GDM1 (cell line): Measurements from ENCODE around the gene PLEKHF1.
A peak's percentile ranks its signal among the peaks of the same experiment; 100 is the strongest.
"Not testable (repeated sequence)": the region's sequence is repeated elsewhere in the genome, so short reads cannot be mapped to it uniquely, and the experiment has no call there.

Experiments used
- DNase-seq: peaks from one replicate; lab custom pipeline; 2025; lab: John Stamatoyannopoulos, UW

Gene PLEKHF1, protein sequence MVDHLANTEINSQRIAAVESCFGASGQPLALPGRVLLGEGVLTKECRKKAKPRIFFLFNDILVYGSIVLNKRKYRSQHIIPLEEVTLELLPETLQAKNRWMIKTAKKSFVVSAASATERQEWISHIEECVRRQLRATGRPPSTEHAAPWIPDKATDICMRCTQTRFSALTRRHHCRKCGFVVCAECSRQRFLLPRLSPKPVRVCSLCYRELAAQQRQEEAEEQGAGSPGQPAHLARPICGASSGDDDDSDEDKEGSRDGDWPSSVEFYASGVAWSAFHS

DNA sequence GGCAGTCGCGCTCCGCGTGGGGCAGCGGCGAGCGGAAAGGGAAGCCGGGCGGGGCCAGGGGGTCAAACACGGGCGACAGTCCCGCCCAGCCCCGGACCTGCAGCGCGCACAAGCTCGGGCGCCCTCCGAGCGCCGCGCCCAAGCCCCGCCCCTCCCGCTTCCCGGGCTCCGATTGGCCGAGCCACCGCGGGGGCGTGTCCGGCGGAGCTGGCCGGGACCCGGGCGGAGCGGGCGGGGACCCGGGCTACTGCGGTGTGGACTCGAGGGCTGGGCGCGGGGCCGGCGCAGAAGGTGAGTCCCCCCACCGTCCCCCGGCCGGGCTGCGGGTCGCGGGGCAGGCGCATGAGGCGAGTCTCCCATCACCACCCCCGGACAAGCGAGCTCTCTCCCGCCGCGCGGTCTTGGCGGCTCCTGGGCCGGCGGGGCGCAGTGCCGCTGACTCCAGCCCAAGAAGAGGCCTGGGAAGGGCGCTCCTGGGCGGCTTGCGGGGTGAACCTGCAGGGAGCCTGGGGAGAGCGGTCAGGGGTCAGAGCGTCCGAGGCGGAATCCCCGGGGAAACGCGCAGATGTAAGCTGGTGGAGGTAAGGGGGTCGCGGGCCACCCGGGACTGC, at the start of gene PLEKHF1:
PLEKHF1 (plus strand) TSS at position 247 of the 611 bp plus-strand sequence. CDS start 8,379 bp downstream, outside the sequence.
- peak; percentile 82 for DNase-seq

DNA sequence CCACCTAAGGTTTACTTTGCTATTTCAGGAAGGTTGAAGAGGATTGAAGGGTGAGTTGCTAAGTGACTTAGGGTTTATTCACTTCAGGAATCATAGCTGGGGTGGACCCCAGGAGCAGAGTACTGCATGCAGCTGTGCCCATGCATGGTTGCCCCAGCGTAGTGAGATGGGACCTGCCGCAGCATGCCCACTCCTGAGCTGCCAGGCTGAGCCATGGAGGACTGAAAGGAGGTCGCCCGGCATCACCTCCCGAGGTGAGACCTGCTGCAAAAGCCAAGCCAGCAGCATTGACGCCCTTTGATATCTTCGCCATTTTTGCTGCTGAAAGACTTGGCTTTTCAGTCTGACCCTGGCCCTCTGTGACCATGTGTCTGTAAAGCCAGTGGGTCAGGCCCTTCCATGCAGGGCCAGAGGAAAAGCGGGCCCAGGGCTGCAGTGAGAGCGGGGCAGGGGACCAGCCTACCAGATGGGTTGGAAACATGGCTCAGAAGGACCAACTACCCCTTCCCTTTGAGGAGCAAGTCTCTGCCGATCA, 49.3 kb upstream of the PLEKHF1 start:
- DNase-seq = no peak

DNA sequence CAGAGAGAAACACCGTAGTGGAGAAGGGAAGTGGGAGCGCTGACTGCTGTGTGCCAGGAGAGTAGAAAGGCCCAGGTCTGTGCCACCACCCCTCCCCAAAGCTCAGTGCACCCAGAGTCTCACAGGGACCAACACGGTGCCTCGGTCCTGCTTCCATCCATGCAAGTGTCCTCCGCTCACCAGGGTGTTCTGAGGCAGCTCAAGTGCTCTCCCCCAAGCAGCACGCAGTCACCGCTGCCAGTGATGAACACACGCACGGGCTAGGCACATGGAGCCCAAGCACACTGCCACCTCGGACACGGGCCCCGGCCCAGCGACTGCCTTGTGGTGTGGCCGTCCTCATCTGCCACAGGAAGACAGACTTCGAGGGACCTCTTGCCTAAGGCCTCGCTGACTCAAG, 48.7 kb upstream of the PLEKHF1 start:
- DNase-seq = no peak

DNA sequence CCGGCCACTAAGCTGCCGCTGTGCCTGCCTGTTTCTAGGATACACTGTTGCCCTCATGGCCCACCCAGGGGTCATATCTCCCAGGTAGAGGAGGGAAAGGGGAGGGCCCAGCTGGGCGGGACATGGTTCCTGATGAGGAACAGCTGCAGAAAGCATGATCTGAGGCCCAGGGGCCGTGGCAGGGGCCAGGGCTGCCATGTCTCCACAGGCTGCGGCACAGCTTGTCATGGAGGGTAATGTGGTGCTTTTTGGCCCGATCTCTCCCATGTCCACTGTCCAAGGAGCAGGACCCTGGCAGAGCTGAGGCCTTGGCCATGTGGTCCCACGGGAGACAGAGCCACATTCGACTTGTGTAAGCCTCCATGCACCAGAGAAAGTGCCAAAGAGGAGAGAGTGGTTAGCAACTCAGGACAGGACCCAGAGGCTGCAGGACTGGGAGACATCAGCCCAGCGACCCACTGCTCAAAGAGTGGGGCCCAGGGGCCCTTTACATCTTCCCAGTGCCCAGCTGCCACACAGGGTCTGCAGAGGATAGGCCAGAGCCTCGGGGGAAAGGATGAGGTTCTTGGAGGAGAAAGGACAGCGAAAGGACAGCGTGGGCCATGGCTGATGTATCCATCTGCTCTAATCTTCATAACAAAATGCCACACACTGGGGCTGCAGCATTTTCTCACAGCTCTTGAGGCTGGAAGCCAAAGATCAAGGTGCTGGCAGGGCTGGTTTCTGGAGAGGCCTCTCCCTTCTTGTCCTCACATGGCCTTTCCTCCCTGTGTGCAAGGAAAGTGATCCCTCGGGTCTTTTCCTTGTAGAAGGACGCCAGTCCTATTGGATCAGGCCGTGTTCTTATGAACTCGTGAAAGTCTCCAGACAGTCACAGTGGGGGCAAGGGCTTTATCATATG, 47.6 kb upstream of the PLEKHF1 start:
- no peak for DNase-seq

DNA sequence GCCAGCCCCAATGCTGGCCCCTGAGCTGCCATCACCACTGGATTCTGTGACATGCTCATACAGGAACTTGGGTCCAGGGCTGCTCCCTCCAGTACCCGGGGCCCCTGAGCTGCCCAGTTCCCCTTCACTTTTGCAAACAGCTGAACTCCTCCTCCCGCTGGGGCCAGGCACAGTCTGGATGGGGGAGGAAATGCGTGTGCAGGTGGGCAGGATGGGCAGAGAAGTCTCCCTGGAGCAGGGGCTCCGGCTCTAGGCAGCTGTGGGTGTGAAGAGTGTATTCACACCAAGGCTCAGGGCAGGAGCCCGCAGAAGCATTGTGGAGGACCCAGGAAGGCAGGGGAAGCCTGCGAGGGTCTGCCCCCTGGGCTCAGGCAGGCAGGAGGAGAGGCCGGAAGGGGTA, 46.8 kb upstream of the PLEKHF1 start:
- DNase-seq = no peak

DNA sequence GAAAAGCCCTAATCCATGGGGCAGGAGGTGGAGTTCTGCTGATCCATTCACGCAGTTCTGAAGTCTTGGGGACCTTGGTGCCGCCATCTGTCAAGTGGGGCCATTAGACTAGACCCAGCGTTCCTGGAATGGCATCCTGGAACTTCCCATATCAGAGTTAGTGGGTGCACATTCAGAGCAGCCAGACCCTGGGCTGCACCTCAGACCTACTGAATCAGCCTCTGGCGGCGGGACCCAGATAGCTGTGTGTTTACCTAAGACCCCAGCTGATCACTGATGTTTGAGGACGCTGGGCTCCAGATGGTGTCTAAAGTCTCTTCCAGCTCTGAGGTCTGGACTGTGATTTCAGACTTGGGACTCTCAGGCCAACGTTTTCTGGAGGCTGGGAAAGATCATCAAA, 46.4 kb upstream of the PLEKHF1 start:
- DNase-seq = no peak

DNA sequence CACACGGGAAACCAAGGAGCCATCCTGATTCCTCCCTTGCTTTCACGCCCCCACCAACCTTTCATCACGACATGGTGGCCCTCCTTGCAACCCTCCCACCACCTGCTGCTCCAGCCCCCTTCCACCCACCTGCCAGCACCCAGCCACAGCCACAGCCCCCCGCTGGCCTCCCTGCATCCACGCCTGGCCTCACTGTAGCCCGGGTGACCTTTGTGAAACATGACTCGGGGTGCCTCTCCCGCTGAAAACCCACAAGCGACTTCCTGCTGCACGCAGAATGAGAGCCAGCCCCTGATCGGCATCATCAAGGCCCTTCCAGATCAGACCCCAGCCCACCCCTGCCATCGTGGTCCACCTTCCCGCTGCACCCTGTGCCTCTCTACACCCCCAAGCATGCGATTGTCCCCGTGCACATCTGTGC, 44.3 kb upstream of the PLEKHF1 start:
- no peak for DNase-seq

DNA sequence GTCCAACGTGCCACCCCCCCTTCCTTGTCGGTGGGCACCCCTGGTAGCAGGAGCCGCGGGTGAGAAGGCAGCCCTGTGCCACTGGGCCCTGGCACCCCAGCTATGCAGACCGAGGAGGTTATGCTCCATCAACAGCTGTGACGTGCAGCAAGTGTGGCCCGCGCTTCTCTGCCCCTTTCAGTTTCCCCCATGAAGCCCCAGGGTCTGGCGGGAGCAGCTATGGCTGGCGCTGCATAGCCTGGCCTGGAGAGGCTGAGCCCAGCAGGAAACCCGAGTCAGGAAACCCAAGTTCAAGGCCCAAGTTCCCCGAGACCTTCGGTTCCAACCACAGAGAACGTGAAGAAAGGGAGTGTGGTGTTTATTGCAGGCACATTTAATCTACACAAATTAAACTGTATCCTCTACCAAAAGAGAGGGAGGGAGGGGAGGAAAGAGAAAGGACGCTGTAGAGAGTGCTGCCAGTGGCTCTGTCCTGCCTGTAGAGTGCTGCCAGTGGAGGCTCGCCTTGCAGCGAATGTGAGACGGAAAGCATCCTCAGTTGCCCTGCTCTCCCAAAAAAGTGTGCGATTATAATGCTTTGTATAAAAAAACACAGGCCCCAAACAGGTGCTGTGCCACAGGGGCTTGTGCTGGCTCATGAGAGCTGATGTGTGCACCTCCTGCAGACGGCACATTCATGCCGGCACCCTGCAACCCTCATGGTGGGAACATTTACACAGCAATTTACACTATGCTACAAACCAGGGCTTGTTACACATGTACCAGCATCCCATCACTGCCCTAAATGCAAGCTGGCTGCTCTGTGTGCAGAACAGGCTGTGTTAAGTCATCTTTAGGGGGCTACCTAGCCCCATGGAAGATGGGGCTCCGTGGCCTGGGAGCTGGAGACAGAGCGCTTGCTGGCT, 42.8 kb upstream of the PLEKHF1 start:
- DNase-seq = peak; percentile 39

DNA sequence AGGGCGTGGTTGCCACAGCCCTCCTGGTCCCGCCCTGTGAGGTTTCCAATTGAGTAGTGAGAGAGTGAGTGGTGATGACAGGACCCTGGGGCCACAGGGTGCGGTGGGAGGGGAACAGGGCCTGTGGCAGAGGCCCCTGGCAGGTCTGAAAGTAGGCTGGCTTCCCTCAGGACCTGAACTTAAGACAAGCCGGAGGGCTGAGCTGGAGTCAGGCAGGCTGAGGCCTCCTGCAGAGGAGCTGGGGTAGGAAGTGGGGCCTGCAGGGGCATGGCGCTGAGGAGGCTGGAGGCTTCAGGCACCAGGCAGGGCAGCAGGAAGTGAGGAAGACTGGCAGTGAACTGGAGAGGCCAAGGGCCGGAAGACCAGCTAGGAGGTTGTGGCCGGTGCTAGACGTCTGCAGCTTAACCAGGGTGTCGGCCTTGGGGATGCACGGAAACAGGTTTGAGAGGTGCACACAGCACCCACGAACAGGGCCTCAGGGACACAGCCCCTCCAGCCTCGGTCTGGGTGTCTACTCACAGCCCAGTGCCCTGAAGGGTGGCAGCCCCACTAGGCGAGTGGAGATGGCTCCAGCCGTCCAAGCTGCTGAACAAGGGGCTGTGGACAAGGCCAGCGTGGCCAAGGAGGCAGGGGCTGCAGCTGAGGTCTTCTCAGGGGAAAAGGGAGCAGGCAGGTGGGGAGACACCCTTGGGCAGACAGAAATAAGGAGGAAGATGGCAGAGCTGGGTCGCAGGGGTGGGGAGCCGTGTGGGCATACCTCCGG, 41.4 kb upstream of the PLEKHF1 start:
- no peak for DNase-seq

DNA sequence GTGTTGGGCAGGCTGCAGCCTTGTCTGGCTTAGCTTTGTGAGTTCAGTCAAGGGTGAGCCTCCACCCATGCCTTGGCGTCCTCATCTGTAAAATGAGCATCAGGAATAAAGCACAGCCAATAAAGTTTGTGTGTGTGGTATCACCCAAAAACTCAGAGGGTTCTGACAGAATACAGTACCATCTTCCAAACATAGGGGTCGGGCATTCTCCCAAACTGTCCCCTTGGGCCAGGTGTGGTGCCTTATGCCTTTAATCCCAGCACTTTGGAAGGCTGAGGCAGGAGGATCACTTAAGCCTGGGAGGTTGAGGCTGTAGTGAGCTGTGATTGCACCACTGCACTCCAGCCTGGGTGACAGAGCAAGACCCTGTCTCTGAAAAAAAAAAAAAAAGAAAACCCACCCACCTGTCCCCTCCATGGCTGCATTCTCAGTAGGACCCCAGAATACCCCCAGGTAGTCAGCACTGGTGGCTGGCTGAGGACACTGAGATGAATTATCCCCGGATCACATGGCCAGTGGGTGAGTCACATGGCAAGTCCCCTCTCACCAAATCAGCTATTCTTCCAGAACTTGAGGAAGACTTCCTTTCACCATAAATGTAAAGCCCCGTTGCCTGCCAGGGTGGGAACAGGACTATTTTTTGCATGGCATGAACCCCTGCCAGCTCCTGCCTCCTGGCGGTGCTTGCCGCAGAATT, 40.6 kb upstream of the PLEKHF1 start:
- DNase-seq = no peak

DNA sequence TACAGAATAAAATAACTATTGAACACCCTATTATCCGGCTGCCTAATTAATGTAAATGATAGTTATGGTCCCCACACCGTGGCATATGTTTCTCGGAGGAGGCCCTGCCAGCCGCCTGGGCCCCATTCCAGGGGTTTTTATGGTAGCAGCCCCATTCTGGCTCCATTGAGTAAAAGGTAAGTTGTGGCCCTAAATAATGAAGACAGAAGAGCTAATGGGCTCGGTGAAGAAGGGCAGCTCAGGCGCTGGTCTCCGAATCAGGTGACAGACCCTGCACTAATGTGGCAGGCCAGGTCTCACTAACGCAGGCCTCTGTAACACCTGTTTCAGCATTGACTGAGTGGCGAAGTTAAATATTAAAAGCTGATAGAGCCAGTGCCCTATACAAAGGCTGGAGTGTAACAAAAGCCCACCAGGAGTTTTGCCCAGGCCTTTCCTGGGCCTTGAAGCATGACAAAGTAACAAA, 40.0 kb upstream of the PLEKHF1 start:
- DNase-seq = no peak

DNA sequence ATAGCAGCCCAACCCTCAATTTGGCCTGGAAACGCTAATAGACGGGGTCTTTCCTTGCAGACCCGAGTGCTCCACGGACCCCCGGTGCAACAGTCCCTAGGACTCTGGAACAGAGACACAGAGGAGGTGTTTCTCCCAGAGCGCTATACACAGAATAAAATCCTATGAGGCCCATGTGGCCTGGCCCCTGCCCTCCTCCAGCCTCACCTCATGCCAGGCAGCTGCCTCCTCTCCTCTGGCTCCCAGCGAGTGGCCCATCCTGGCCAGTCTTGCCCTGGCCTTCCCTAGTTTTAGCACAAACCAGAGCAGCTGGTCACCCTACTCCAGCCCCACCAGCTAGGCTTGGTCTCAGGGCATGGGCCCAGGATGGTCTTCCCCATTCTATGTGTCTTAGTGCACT, 38.9 kb upstream of the PLEKHF1 start:
- no peak for DNase-seq

DNA sequence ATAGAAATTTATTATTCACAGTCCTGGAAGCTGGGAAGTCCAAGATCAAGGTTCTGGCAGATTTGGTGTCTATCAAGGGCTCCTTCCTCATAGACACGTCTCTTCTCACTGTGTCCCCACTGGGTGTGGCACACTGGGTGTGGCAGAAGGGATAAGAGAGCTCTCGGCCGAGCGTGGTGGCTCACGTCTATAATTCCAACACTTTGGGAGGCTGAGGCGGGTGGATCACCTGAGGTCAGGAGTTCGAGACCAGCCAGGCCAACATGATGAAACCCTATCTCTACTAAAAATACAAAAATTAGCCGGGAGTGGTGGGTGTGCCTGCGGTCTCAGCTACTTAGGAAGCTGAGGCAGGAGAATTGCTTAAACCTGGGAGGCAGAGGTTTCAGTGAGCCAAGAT, 38.4 kb upstream of the PLEKHF1 start:
- DNase-seq = not testable (repeated sequence)

DNA sequence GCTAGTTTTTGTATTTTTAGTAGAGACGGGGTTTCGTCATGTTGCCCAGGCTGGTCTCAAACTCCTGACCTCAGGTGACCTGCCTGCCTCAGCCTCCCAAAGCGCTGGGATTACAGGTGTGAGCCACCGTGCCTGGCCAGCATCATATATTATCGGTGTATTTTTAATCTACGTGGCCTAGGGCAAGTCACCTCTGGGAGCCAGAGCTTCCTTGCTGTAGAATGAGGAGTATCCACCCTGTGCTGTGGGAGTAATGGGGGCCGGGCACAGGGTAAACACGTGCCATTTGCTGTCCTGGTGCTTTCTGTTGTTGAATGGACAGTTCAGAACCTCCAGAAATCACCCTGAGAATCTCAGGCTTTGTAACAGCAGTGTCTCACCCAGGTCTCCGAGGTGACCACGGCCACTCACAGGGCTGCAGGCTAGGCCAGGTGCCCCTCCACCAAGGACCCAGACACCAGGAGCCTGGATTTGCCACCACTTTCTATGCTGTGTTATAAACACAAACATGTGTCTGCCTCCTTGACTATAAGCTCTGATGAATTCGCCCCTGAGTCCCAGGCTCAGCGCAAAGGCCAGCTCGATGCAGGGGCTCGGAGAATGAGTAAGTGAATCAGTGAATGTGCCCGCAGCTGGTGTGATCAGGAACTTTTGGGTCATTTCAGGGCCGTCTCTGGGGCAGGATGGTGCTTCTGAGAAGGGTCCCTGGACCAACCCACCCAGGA, 36.4 kb upstream of the PLEKHF1 start:
- no peak for DNase-seq

DNA sequence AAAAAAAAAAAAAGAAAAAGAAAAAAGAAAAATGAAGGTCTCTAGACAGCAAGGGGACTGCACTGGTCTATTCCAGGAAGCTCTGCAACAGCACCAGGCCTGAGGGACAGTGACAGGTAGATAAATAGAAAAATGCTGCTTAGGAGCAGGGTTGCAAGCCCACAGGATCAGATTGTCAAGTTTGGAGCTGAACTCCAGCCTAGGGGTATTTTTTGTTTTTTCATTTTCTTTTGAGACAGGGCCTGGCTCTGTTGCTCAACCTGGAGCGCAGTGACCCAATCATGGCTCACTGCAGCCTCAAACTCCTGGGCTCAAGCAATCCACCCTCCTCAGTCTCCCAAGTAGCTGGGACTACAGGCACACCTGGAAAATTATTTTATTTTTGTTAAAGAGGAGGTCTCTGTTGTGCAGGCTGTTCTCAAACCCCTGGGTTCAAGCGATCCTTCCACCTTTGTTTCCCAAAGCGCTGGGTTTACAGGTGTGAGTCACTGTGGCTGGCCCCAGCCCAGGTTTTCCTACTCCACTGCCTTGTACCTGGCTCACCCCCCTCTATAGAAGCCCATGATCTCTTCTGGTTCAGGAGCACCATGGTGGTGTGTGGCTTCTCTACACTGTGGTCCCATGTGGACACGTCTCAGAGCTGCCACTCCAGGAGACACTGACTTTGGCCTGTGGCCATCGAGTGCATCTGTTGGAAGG, 35.3 kb upstream of the PLEKHF1 start:
- DNase-seq = no peak

DNA sequence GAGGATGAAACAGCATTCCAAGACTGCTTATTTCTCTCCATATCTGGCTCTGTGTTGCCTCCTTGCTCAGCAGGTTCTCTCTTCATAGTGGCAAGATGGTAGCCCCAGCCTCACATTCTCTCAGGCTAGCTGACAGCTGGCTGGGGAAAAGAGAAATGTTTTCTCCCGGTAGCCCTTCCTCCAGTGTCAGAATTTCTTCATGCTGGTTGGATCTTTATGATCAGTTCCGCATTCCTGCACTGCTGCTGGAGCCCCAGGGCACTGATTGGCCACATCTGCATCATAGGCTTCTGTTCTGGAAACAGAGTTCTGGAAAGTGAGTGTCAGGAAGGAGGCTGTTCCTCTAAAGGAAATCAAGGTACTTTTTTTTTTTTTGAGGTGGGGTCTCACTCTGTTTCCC, 34.6 kb upstream of the PLEKHF1 start:
- no peak for DNase-seq

DNA sequence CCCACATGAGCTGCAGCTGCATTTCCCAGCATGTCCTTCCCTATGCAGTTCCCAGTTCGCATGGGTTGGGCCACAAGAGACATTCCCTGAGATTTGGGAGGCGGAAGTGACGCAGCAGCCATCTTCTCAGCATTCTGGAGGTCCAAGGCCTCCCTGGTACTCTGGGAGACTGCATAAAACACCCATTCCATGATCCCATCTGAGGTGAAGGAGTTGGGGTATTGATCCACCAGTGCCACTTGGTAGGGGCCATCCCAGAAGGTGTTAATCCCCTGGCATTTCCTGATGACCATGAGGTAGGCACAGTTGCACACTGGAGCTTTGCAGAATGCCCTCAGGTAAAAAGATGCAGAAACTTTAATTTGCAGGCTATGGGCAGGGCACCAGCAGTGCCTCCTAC, 33.8 kb upstream of the PLEKHF1 start:
- no peak for DNase-seq

DNA sequence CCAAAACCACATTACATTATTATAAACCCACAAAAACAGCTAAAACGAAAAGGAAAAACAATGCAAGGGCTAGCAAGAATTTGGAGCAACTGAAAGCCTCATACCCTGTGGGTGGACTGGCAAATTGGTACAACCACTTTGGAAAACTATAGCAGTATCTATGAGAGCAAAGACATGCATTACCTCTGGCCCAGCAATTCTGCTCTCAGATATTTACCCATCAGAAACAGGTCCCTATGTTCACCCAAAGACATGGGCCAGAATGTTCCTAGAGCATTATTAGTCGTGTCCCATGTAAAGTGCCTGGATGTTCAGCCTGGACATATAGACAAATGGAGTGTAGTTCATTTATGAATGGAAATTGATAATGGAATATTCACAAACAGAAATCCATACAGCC, 31.3 kb upstream of the PLEKHF1 start:
- DNase-seq = no peak
